IMR-90 (cell line): ENCODE measurements around the gene ADAP2. TPM values are rescaled to one million over a fixed set of nuclear protein-coding genes. Genes with fewer than 3 reads are reported as not detected.

ENCODE experiments used
- ATAC-seq: fragments of 200-7000 bp; cut with Tn5 transposase; 2 replicates; pipeline ENCODE4 v1.9.1; 2020; ENCODE audit warnings: low read depth, mild to moderate bottlenecking, moderate library complexity
- BruUV-seq: library from RNA; stranded (reverse); fragments of 400-500 nt; replicated peaks from 2 replicates; lab custom pipeline; 2021; lab: Mats Ljungman, UMichigan
- CTCF ChIA-PET: fragments of 300-600 bp; formaldehyde crosslinking; extraction: SDS; loops from one replicate; lab custom pipeline; 2021; ENCODE audit warnings: antibody characterized with exemption; lab: Yijun Ruan, JAX
- POLR2A ChIA-PET: fragments of 300-600 bp; sonication (Branson Sonifier 250); formaldehyde crosslinking; loops from one replicate; lab custom pipeline; 2022; ENCODE audit warnings: antibody characterized with exemption; ENCODE audit not compliant: unreplicated experiment; lab: Charles Lee
- DNase-seq: peaks from one replicate; pipeline ENCODE4 v3.0.0; 2013
- H2AFZ ChIP-seq: replicated peaks from 2 replicates; pipeline ENCODE3; 2013; ENCODE audit warnings: low read length, mild to moderate bottlenecking; ENCODE audit not compliant: poor library complexity
- H2AK5ac ChIP-seq: 2 replicates; pipeline ENCODE4 v1.6.1; 2013; ENCODE audit warnings: low read depth, low read length, inconsistent platforms
- H2AK9ac ChIP-seq: replicated peaks from 2 replicates; pipeline ENCODE3; 2013; ENCODE audit warnings: mild to moderate bottlenecking, low read depth, low read length, moderate library complexity; ENCODE audit not compliant: poor library complexity
- H2BK120ac ChIP-seq: 2 replicates; pipeline ENCODE4 v1.6.1; 2013; ENCODE audit warnings: low read depth, low read length, inconsistent platforms
- H2BK15ac ChIP-seq: 3 replicates; pipeline ENCODE4 v1.6.1; 2013; ENCODE audit warnings: low read depth, low read length, inconsistent platforms
- H2BK20ac ChIP-seq: 2 replicates; pipeline ENCODE4 v1.6.1; 2013; ENCODE audit warnings: low read depth, mild to moderate bottlenecking, inconsistent platforms, low read length, moderate library complexity
- H2BK5ac ChIP-seq: 2 replicates; pipeline ENCODE4 v1.6.1; 2013; ENCODE audit warnings: mild to moderate bottlenecking, low read depth, low read length, inconsistent platforms; ENCODE audit not compliant: poor library complexity, severe bottlenecking
- H3K14ac ChIP-seq: replicated peaks from 2 replicates; pipeline ENCODE4 v1.6.1; 2013; ENCODE audit warnings: low read depth, low read length, inconsistent platforms
- H3K18ac ChIP-seq: 2 replicates; pipeline ENCODE4 v1.6.1; 2013; ENCODE audit warnings: low read depth, low read length, control low read depth
- H3K23ac ChIP-seq: 2 replicates; pipeline ENCODE4 v1.6.1; 2013; ENCODE audit warnings: low read depth, low read length, inconsistent platforms
- H3K27ac ChIP-seq: 2 replicates; pipeline ENCODE4 v1.5.1; 2013; ENCODE audit warnings: mild to moderate bottlenecking, control low read depth, low read length; ENCODE audit not compliant: insufficient read depth
- H3K27me3 ChIP-seq: 2 replicates; pipeline ENCODE4 v1.6.1; 2013; ENCODE audit warnings: low read length; ENCODE audit not compliant: control insufficient read depth, insufficient read depth
- H3K36me3 ChIP-seq: 2 replicates; pipeline ENCODE4 v1.6.1; 2013; ENCODE audit warnings: low read length, mixed read lengths; ENCODE audit not compliant: control insufficient read depth, insufficient read depth
- H3K4ac ChIP-seq: 2 replicates; pipeline ENCODE4 v1.6.1; 2013; ENCODE audit warnings: low read depth, low read length, inconsistent platforms
- H3K4me1 ChIP-seq: 2 replicates; pipeline ENCODE4 v1.6.1; 2013; ENCODE audit warnings: low read length, mixed read lengths; ENCODE audit not compliant: control insufficient read depth, insufficient read depth
- H3K4me2 ChIP-seq: 2 replicates; pipeline ENCODE4 v1.6.1; 2013; ENCODE audit warnings: low read depth, mild to moderate bottlenecking, control low read depth, low read length, moderate library complexity
- H3K4me3 ChIP-seq: 2 replicates; pipeline ENCODE4 v1.5.1; 2013; ENCODE audit warnings: low read depth, mild to moderate bottlenecking, control low read depth, low read length, moderate library complexity; ENCODE audit not compliant: insufficient read depth
- H3K56ac ChIP-seq: 2 replicates; pipeline ENCODE4 v1.6.1; 2013; ENCODE audit warnings: low read length, inconsistent platforms; ENCODE audit not compliant: insufficient read depth; ENCODE audit errors: extremely low read depth
- H3K79me1 ChIP-seq, 2 experiments: 2 replicates each; pipeline ENCODE4 v1.6.1; 2013; ENCODE audit warnings: low read length in 2 of 2, inconsistent platforms in 1 of 2, low read depth in 1 of 2
- H3K9ac ChIP-seq: 2 replicates; pipeline ENCODE4 v1.6.1; 2013; ENCODE audit warnings: low read depth, low read length, control low read depth
- H3K9me1 ChIP-seq: 2 replicates; pipeline ENCODE4 v1.6.1; 2013; ENCODE audit warnings: low read length, inconsistent platforms; ENCODE audit not compliant: insufficient read depth
- H3K9me3 ChIP-seq: 2 replicates; pipeline ENCODE4 v1.6.1; 2013; ENCODE audit warnings: low read length; ENCODE audit not compliant: control insufficient read depth, insufficient read depth
- H4K20me1 ChIP-seq: 2 replicates; pipeline ENCODE4 v1.6.1; 2013; ENCODE audit warnings: low read length, inconsistent platforms; ENCODE audit not compliant: insufficient read depth
- H4K5ac ChIP-seq: 2 replicates; pipeline ENCODE4 v1.6.1; 2013; ENCODE audit warnings: mild to moderate bottlenecking, low read depth, low read length, control low read depth
- H4K8ac ChIP-seq, 2 experiments: 2 replicates each; pipeline ENCODE4 v1.6.1; 2013; ENCODE audit warnings: low read depth in 2 of 2, low read length in 2 of 2, control low read depth in 1 of 2, inconsistent platforms in 1 of 2
- H4K91ac ChIP-seq: 2 replicates; pipeline ENCODE4 v1.6.1; 2013; ENCODE audit warnings: low read depth, low read length, inconsistent platforms; ENCODE audit not compliant: insufficient read depth
- BHLHE40 ChIP-seq: fragments of 150-350 bp; IDR thresholded peaks from 2 replicates; pipeline ENCODE4 v1.6.1; 2016; ENCODE audit warnings: mild to moderate bottlenecking, low read depth, low read length
- CEBPB ChIP-seq: IDR thresholded peaks from 2 replicates; pipeline ENCODE4 v1.6.1; 2012; ENCODE audit warnings: low read depth, low read length, improper control_type of control experiment
- CHD1 ChIP-seq: IDR thresholded peaks from 2 replicates; pipeline ENCODE4 v1.6.1; 2012; ENCODE audit warnings: low read depth, low read length, improper control_type of control experiment
- FOS ChIP-seq: fragments of 150-350 bp; IDR thresholded peaks from 2 replicates; pipeline ENCODE4 v1.6.1; 2016; ENCODE audit warnings: low read depth, low read length
- MAFK ChIP-seq: IDR thresholded peaks from 2 replicates; pipeline ENCODE4 v1.6.1; 2012; ENCODE audit warnings: low read depth, low read length, improper control_type of control experiment
- MXI1 ChIP-seq: IDR thresholded peaks from 2 replicates; pipeline ENCODE4 v1.6.1; 2012; ENCODE audit warnings: low read depth, mild to moderate bottlenecking, low read length, moderate library complexity, borderline replicate concordance
- NFE2L2 ChIP-seq: fragments of 150-350 bp; IDR thresholded peaks from 2 replicates; pipeline ENCODE4 v1.6.1; 2016; ENCODE audit warnings: low read depth, mild to moderate bottlenecking, low read length
- POLR2A ChIP-seq: IDR thresholded peaks from 2 replicates; pipeline ENCODE4 v1.6.1; 2012; ENCODE audit warnings: mild to moderate bottlenecking, low read depth, low read length
- RAD21 ChIP-seq: IDR thresholded peaks from 2 replicates; pipeline ENCODE4 v1.6.1; 2012; ENCODE audit warnings: low read length, improper control_type of control experiment
- RCOR1 ChIP-seq: IDR thresholded peaks from 2 replicates; pipeline ENCODE4 v1.6.1; 2012; ENCODE audit warnings: mild to moderate bottlenecking, low read length, improper control_type of control experiment; ENCODE audit not compliant: insufficient replicate concordance
- RFX5 ChIP-seq: IDR thresholded peaks from 2 replicates; pipeline ENCODE4 v1.8.0; 2012; ENCODE audit warnings: low read depth, mild to moderate bottlenecking, low read length, moderate library complexity
- SMC3 ChIP-seq: fragments of 150-350 bp; IDR thresholded peaks from 2 replicates; pipeline ENCODE4 v1.6.1; 2016; ENCODE audit warnings: low read depth, mild to moderate bottlenecking, antibody characterized with exemption, low read length, moderate library complexity
- WGBS, 2 experiments: methylation state at CpG; one replicate each; pipeline versions ENCODE4 v1.1.5 to v1.1.7; 2013; ENCODE audit warnings: missing lambda C conversion rate in 2 of 2; ENCODE audit not compliant: insufficient read length in 1 of 2; ENCODE audit errors: extremely low coverage in 2 of 2; 5-methylcytosine and 5-hydroxymethylcytosine counted together
- dilution Hi-C: fragments of 300-500 bp; cut with HindIII; formaldehyde crosslinking; loops from one replicate; pipeline ENCODE4 v1.14.3; 2018; ENCODE audit warnings: low sequenced_read_pairs; ENCODE audit not compliant: unreplicated experiment
- in situ Hi-C: fragments of 300-500 bp; cut with MboI; formaldehyde crosslinking; loops from 3 replicates; pipeline ENCODE4 v1.14.3; 2019; ENCODE audit warnings: low sequenced_read_pairs, inconsistent platforms, mixed read lengths
- intact Hi-C: fragments of 100-400 bp; cut with micrococcal nuclease; formaldehyde crosslinking; loops from 2 replicates; pipeline ENCODE4 v1.10.0; 2022
- polyA plus RNA-seq, 3 experiments: library from polyadenylated mRNA; depleted of rRNA; stranded (reverse); fragments of >200 nt; gene quantifications; 2 replicates each; pipeline ENCODE4 v1.2.3, GENCODE V29; 2012; ENCODE audit warnings: low replicate concordance in 1 of 3
- total RNA-seq: library from RNA; depleted of rRNA; stranded (reverse); fragments of >200 nt; gene quantifications from 2 replicates; pipeline ENCODE4 v1.2.3, GENCODE V29; 2012
- TF ChIP-seq, protein P1 (sequence below): fragments of 150-350 bp; IDR thresholded peaks from 2 replicates; pipeline ENCODE4 v1.6.1; 2017; ENCODE audit warnings: mild to moderate bottlenecking, antibody characterized with exemption, low read length, low read depth
- TF ChIP-seq, protein P2 (sequence below): conservative IDR thresholded peaks from 2 replicates; pipeline ENCODE4 v1.5.1; 2012; ENCODE audit warnings: mild to moderate bottlenecking, low read depth, low read length, improper control_type of control experiment

ADAP2 gene
- total and polyA plus RNA-seq, 2 of the 4 experiments (the other 2 are of a cell fraction): 0.90 to 1.2 TPM

DNA sequence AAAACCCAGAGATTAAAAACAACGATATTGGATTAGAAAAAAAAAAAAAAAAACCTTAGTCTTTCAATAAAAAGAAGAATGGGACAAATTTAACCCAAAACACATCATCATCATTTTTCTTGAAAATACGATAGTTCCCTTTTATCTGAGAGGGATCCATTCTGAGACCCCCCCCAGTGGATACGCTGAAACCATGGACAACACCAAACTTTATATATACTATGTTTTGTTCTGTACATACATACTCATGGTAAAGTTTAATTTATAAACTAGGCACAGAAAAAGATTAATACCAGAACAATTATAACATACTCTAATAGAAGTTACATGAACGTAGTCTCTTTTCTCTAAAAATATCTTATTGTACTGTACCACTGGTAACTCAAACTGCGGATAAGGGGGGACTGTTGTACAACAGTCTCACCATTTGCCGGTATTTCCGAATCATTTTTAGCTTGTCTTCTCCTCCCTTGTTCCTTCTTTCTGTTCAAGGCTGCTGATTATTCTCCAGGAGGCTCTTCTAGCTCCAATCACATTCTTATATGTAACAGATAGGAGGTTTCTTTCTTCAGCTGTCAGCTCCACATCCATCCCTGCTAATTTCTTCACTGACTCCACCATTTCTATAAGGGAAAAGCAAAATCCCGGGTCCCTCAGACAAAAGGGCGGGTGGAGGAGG is 86.1 kb downstream of the ADAP2 start:
- in situ Hi-C loops (no loop called here), intact Hi-C loops (loop anchor here (2.0 kb wide), 1 partner anchor 101 kb away; the partner anchor contains the start of gene TEFM), dilution Hi-C loops (no loop called here)
- Histone ChIP-seq H2AK5ac (no peak overlapping the region), H4K20me1 (no peaks in the 10 kb centered on the region), H3K23ac (peak overlapping the region; percentile 68), H4K91ac (no peak overlapping the region), H4K5ac (0 out of 2 replicates have a peak overlapping the region, but pooled peaks have one; percentile 9), H3K56ac (no peak overlapping the region; the same call in 1 of the 2 replicates), H3K4me2 (peak overlapping the region; percentile 1), H3K4me1 (no peaks in the 10 kb centered on the region; the same call in 1 of the 2 replicates), H3K79me1 (0 out of 4 replicates have a peak, but pooled peaks cover 0 to 8% of the 10 kb centered on the region in 2 experiments), H3K14ac (peak overlapping the region; percentile 14; the same call in 1 of the 2 replicates), H3K9ac (peak overlapping the region; percentile 16; the same call in 1 of the 2 replicates), H3K4me3 (peak overlapping the region; percentile 47), H4K8ac (peak overlapping the region in 1 of 2 experiments; percentile 2; a peak in 2 of 4 replicates), H3K4ac (peak overlapping the region; percentile 27; the same call in 1 of the 2 replicates), H3K27me3 (no peaks in the 10 kb centered on the region), H2BK120ac (peak overlapping the region; percentile 56; the same call in 1 of the 2 replicates), H2AFZ (peak overlapping the region; percentile 93), H3K36me3 (peaks cover 1% of the 10 kb centered on the region; the same call in 1 of the 2 replicates), H3K18ac (no peak overlapping the region), H2AK9ac (peak overlapping the region; percentile 76), H2BK5ac (no peak overlapping the region), H3K27ac (no peak overlapping the region), H2BK20ac (no peak overlapping the region), H2BK15ac (no peak overlapping the region), H3K9me3 (no peaks in the 10 kb centered on the region), H3K9me1 (no peaks in the 10 kb centered on the region)
- WGBS, 2 experiments: no CpG with 5 or more reads among the region's 9 CpGs
- POLR2A ChIA-PET: interaction anchor here (0.5 kb wide), 1 partner anchor 165 kb away, joined by 10 read pairs; no protein-coding TSS in a partner anchor
- ATAC-seq: no peak
- BruUV-seq: no TSS peak
- DNase-seq: no peak
- CTCF ChIA-PET: interaction anchor here (0.6 kb wide), 1 partner anchor 182 kb away, joined by 4 read pairs; no protein-coding TSS in a partner anchor
- TF ChIP-seq NFE2L2 (no peak), SMC3 (no peak), CHD1 (no peak), CEBPB (no peak), BHLHE40 (no peak), RAD21 (no peak), RFX5 (no peak), RCOR1 (no peak), MAFK (no peak), MXI1 (no peak), FOS (no peak), POLR2A (no peak)
- TF ChIP-seq, protein P1, sequence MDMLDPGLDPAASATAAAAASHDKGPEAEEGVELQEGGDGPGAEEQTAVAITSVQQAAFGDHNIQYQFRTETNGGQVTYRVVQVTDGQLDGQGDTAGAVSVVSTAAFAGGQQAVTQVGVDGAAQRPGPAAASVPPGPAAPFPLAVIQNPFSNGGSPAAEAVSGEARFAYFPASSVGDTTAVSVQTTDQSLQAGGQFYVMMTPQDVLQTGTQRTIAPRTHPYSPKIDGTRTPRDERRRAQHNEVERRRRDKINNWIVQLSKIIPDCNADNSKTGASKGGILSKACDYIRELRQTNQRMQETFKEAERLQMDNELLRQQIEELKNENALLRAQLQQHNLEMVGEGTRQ: no peak
- TF ChIP-seq, protein P2, sequence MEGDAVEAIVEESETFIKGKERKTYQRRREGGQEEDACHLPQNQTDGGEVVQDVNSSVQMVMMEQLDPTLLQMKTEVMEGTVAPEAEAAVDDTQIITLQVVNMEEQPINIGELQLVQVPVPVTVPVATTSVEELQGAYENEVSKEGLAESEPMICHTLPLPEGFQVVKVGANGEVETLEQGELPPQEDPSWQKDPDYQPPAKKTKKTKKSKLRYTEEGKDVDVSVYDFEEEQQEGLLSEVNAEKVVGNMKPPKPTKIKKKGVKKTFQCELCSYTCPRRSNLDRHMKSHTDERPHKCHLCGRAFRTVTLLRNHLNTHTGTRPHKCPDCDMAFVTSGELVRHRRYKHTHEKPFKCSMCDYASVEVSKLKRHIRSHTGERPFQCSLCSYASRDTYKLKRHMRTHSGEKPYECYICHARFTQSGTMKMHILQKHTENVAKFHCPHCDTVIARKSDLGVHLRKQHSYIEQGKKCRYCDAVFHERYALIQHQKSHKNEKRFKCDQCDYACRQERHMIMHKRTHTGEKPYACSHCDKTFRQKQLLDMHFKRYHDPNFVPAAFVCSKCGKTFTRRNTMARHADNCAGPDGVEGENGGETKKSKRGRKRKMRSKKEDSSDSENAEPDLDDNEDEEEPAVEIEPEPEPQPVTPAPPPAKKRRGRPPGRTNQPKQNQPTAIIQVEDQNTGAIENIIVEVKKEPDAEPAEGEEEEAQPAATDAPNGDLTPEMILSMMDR: no peak
